ENCODE data around the gene MMAB.

- TF ChIP-seq POLR2A (IDR thresholded peaks at IDR 0.05) (no peak), CTCF (IDR thresholded peaks at IDR 0.05) (no peak), POLR2AphosphoS5 (IDR thresholded peaks at IDR 0.05; ENCODE audit: insufficient read depth in 1 of 2, low read depth in 1 of 2) (no peak)
These were observed 30.9 kb upstream of the MMAB start for GRCh38 chr12:109604132-109604585.

All from vagina (tissue), 2 donors.